MM.1S (cell line): ENCODE results near the gene PUS1.

Experiments used
- DNase-seq: peaks from one replicate; pipeline ENCODE4 v3.0.0-alpha.2; 2015
- H2AFZ ChIP-seq: fragments of 300-600 bp; sonication (generic); 2 replicates; pipeline ENCODE4 v1.6.0; 2016; ENCODE audit warnings: antibody characterized with exemption, low read length
- H3F3A ChIP-seq: fragments of 300-600 bp; sonication (generic); 2 replicates; pipeline ENCODE4 v1.6.1; 2016; ENCODE audit warnings: mild to moderate bottlenecking, antibody characterized with exemption, low read length, moderate library complexity, mixed read lengths; ENCODE audit not compliant: insufficient read depth
- H3K27ac ChIP-seq: fragments of 300-600 bp; sonication (generic); 2 replicates; pipeline ENCODE4 v1.5.1; 2016; ENCODE audit warnings: mild to moderate bottlenecking, low read length
- H3K27me3 ChIP-seq: fragments of 300-600 bp; sonication (generic); replicated peaks from 2 replicates; pipeline ENCODE4 v1.6.0; 2016; ENCODE audit warnings: low read length; ENCODE audit not compliant: insufficient read depth
- H3K36me3 ChIP-seq: fragments of 300-600 bp; sonication (generic); replicated peaks from 2 replicates; pipeline ENCODE4 v1.6.1; 2016; ENCODE audit warnings: mild to moderate bottlenecking, low read length, mixed read lengths; ENCODE audit not compliant: insufficient read depth
- H3K4me1 ChIP-seq: fragments of 300-600 bp; sonication (generic); 2 replicates; pipeline ENCODE4 v1.6.1; 2016; ENCODE audit warnings: low read length, mixed read lengths
- H3K4me2 ChIP-seq: fragments of 300-600 bp; sonication (generic); 2 replicates; pipeline ENCODE4 v1.6.0; 2016; ENCODE audit warnings: low read depth, low read length
- H3K4me3 ChIP-seq: fragments of 300-600 bp; sonication (generic); 2 replicates; pipeline ENCODE4 v1.5.1; 2016; ENCODE audit warnings: low read length, mixed read lengths
- H3K79me2 ChIP-seq: fragments of 300-600 bp; sonication (generic); 2 replicates; pipeline ENCODE4 v1.6.1; 2016; ENCODE audit warnings: mixed run types, low read length, mixed read lengths
- H3K9ac ChIP-seq: fragments of 300-600 bp; sonication (generic); 2 replicates; pipeline ENCODE4 v1.6.1; 2016; ENCODE audit warnings: low read length, mixed read lengths
- H3K9me2 ChIP-seq: fragments of 300-600 bp; sonication (generic); replicated peaks from 2 replicates; pipeline ENCODE4 v1.6.1; 2016; ENCODE audit warnings: mild to moderate bottlenecking, low read length, mixed read lengths; ENCODE audit not compliant: insufficient read depth
- H3K9me3 ChIP-seq: fragments of 300-600 bp; sonication (generic); replicated peaks from 2 replicates; pipeline ENCODE4 v1.6.1; 2016; ENCODE audit warnings: mild to moderate bottlenecking, low read length, mixed read lengths; ENCODE audit not compliant: insufficient read depth
- H4K20me1 ChIP-seq: fragments of 300-600 bp; sonication (generic); 2 replicates; pipeline ENCODE4 v1.6.1; 2016; ENCODE audit warnings: mild to moderate bottlenecking, low read length, moderate library complexity, mixed read lengths; ENCODE audit not compliant: insufficient read depth
- CTCF ChIP-seq: fragments of 300-600 bp; sonication (generic); IDR thresholded peaks from 2 replicates; pipeline ENCODE4 v1.5.1; 2016; ENCODE audit warnings: antibody characterized with exemption, low read length, mixed read lengths
- EZH2 ChIP-seq: fragments of 300-600 bp; sonication (generic); optimal IDR thresholded peaks from 2 replicates; pipeline ENCODE3; 2017; ENCODE audit warnings: low read depth, mild to moderate bottlenecking, antibody characterized with exemption, low read length, mixed read lengths
- EZH2phosphoT487 ChIP-seq: fragments of 300-600 bp; sonication (generic); IDR thresholded peaks from 2 replicates; pipeline ENCODE4 v1.6.1; 2018; ENCODE audit warnings: antibody characterized with exemption, low read length

Gene PUS1

DNA sequence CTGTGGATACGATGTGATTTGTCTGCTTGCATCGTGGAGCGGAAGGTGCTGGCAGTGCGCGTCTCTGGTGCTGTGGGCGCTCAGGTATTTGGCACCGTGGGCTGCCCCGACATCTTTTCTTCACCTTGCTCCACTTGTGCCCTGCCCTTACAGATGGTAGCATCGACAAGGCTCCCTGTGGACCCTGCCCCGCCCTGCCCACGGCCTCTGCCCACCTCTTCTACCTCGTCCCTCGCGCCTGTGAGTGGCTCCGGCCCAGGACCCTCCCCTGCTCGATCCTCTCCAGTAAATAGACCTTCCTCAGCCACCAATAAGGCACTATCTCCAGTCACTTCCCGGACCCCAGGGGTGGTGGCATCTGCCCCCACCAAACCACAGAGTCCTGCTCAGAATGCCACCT lies 57.3 kb downstream of the PUS1 start:
- Histone ChIP-seq H3K4me1 (no peaks in the 10 kb centered on the region), H3F3A (no peaks in the 10 kb centered on the region), H3K9ac (no peak overlapping the region), H3K27me3 (no peaks in the 10 kb centered on the region), H3K36me3 (no peaks in the 10 kb centered on the region), H4K20me1 (no peaks in the 10 kb centered on the region), H3K27ac (no peak overlapping the region), H3K4me2 (no peak overlapping the region), H3K79me2 (no peaks in the 10 kb centered on the region), H3K4me3 (no peak overlapping the region), H2AFZ (no peak overlapping the region), H3K9me3 (no peaks in the 10 kb centered on the region), H3K9me2 (no peaks in the 10 kb centered on the region)
- DNase-seq, result no peak
- TF ChIP-seq CTCF (no peak), EZH2phosphoT487 (no peak), EZH2 (no peak)

- Histone ChIP-seq H3K4me1 (no peaks in the 10 kb centered on the region), H3K79me2 (no peaks in the 10 kb centered on the region), H3K36me3 (no peaks in the 10 kb centered on the region), H3K9ac (no peak overlapping the region), H3K9me2 (no peaks in the 10 kb centered on the region), H3K27me3 (no peaks in the 10 kb centered on the region), H3F3A (no peaks in the 10 kb centered on the region), H4K20me1 (no peaks in the 10 kb centered on the region), H3K4me3 (no peak overlapping the region), H2AFZ (no peak overlapping the region), H3K27ac (no peak overlapping the region), H3K4me2 (no peak overlapping the region), H3K9me3 (no peaks in the 10 kb centered on the region)
- TF ChIP-seq EZH2phosphoT487, result no peak
- no peak for TF ChIP-seq CTCF
- no peak for TF ChIP-seq EZH2
- no peak for DNase-seq
These were observed 57.8 kb downstream of the PUS1 start for GRCh38 chr12:131986910-131987309.

- Histone ChIP-seq H3K36me3 (no peaks in the 10 kb centered on the region), H3K27me3 (no peaks in the 10 kb centered on the region), H3K4me2 (no peak overlapping the region), H3F3A (no peaks in the 10 kb centered on the region), H3K4me3 (no peak overlapping the region), H3K9ac (no peak overlapping the region), H3K79me2 (no peaks in the 10 kb centered on the region), H3K9me3 (no peaks in the 10 kb centered on the region), H3K9me2 (no peaks in the 10 kb centered on the region), H4K20me1 (no peaks in the 10 kb centered on the region), H3K27ac (no peak overlapping the region), H3K4me1 (no peaks in the 10 kb centered on the region), H2AFZ (no peak overlapping the region)
- TF ChIP-seq CTCF, result no peak
- TF ChIP-seq EZH2, result no peak
- TF ChIP-seq EZH2phosphoT487, result no peak
- DNase-seq, result no peak
These were observed 58.5 kb downstream of the PUS1 start for GRCh38 chr12:131987552-131987951.
